WI38 (cell line): ENCODE measurements around the gene PRRC2A.

Experiments used
- H3K4me3 ChIP-seq: 2 replicates; pipeline ENCODE4 v1.5.1; 2011; ENCODE audit warnings: low read depth, mild to moderate bottlenecking, control low read depth, low read length
- CTCF ChIP-seq: IDR thresholded peaks from 2 replicates; pipeline ENCODE4 v1.5.1; 2012; ENCODE audit warnings: low read depth, mild to moderate bottlenecking, control low read depth, low read length

PRRC2A gene

GRCh38 chr6:31642798-31643570 is 22.5 kb downstream of the PRRC2A start:
- no peak for TF ChIP-seq CTCF
- H3K4me3 ChIP-seq: no peak overlapping the region

- TF ChIP-seq CTCF: no peak
- no peak overlapping the region for H3K4me3 ChIP-seq
These were observed 23.4 kb downstream of the PRRC2A start for GRCh38 chr6:31643818-31644454.

- H3K4me3 ChIP-seq: no peak overlapping the region
- no peak for TF ChIP-seq CTCF
These were observed 24.8 kb downstream of the PRRC2A start for GRCh38 chr6:31645325-31645724.

GRCh38 chr6:31651602-31652191 is 31.2 kb downstream of the PRRC2A start:
- no peak for TF ChIP-seq CTCF
- H3K4me3 ChIP-seq: peak overlapping the region; percentile 80

GRCh38 chr6:31652925-31653724 is 32.6 kb downstream of the PRRC2A start:
- no peak for TF ChIP-seq CTCF

GRCh38 chr6:31654574-31655348 is 34.2 kb downstream of the PRRC2A start:
- no peak overlapping the region for H3K4me3 ChIP-seq
- no peak for TF ChIP-seq CTCF

More at GRCh38 chr6:31652925-31653724, 32.6 kb downstream of the PRRC2A start:
- H3K4me3 ChIP-seq: peak overlapping the region; percentile 80
